ENCODE results near the gene SMIM8.
"Not testable (repeated sequence)": the region's sequence is repeated elsewhere in the genome, so short reads cannot be mapped to it uniquely, and the experiment has no call there.

The SMIM8 gene, protein sequence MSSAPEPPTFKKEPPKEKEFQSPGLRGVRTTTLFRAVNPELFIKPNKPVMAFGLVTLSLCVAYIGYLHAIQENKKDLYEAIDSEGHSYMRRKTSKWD
- 9.1 to 10.8 reads per million in 2 experiments for total RNA-seq

GRCh38 chr6:87322304-87323212 is at the start of gene SMIM8:
Gene SMIM8, plus strand, starts transcription at chr6:87322588. Its CDS starts 14,444 bp downstream, at chr6:87337032.
- peak; percentile 76 for DNase-seq (ENCODE audit: low read depth)

DNA sequence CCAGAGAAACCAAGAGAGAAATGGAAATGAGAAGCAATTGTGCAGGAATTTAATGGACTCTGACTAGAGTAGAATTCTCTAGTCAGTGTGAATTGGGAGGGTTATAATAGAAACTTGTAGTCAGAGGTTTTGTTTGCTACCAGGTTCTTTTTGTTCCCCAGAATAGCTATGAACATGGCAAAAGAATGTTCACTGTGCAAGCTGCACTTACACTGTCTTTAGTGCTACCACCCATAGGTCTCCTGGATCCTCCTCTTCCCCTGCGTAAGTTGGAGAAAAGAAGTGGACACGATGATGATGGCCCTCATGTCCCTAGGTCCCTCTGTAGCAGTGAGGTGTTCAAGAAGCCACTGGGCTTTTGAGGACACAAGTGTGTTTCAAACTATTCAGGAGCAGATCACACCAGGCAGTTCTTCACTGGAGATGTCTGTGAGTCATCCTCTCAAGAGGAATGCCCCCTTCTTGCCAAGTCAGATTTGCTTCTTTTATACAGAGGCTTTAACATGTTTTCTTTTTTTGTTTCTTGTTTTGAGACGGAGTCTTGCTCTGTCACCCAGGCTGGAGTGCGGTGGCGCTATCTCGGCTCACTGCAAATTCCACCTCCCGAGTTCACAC is 47.6 kb upstream of the SMIM8 start:
- DNase-seq (ENCODE audit: low read depth): no peak

DNA sequence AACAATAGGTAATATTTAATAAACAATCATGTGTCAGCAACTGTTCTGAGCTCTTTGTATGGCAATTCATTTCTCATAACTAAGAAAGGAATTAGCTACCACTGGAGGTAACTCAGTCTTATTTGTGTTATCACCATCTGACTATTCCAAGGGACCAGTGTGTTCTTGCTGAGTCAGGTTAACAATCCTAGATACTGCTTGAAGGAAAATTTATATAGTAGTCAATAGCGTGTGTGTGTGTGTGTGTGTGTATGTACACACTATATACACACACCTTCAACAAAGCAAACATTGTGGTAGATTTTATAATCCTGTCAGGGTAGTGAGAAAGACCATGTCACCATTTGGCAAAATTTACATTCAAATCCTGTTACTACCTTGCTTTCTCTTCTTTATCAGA is 45.8 kb upstream of the SMIM8 start:
- DNase-seq (ENCODE audit: low read depth): no peak

GRCh38 chr6:87277123-87277522 is 45.3 kb upstream of the SMIM8 start:
- no peak for DNase-seq (ENCODE audit: low read depth)

DNA sequence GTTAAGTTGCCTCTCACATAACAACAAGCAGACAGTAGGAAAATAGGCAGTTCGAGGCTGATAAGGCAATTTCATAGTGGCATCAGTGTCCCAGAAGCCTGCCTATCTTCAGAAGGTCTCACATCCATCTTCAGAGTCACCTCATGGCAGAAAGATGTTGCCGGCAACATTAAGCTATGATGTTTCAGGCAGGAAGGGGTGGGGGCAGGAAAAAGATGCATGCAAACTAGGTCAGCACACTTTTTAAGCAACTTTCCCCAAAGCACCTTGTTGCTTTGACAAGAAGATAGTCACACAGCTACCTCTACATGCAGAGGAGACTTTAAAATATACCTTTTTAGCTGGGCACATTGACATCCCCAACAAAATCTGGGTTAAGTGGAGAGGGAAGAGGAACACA is 43.2 kb upstream of the SMIM8 start:
- no peak for DNase-seq (ENCODE audit: low read depth)

DNA sequence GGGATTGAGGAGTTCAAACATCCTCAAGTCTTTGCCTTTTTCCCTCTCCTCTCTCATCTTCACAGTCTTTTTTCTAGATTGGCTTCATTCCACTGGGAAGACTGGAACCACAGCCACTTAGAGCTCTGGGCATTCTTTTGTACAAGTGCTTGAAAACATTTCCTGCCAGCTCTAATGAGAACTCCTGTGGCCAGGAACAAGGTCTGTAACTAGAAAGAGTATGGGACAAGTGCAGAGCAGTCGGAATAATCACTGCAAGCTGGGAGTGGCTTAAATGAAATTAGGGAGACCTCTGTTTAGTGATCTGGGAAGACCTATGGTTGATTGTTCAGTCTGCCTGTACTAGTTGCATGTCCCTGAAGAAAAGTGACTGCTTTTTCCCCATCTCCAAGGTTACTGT is 41.0 kb upstream of the SMIM8 start:
- no peak for DNase-seq (ENCODE audit: low read depth)

DNA sequence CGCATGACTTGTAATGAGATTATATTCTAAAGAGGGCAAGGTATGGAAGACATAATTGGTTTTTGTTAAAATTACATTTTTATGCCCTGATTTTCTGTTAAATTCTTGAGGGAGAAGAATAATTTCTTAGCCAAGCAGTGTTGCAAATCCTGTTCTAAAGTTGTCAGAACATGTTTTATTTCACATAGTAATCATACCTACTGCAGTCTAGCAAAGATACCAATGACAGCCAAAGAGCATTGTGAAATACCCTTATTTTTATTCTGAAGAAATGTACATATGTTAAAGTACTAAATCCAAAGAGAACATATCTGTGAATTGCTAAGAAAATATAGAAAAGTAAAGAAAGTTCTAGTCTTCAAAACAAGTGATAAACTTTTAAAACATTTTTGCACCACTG is 39.6 kb upstream of the SMIM8 start:
- DNase-seq (ENCODE audit: low read depth): no peak

DNA sequence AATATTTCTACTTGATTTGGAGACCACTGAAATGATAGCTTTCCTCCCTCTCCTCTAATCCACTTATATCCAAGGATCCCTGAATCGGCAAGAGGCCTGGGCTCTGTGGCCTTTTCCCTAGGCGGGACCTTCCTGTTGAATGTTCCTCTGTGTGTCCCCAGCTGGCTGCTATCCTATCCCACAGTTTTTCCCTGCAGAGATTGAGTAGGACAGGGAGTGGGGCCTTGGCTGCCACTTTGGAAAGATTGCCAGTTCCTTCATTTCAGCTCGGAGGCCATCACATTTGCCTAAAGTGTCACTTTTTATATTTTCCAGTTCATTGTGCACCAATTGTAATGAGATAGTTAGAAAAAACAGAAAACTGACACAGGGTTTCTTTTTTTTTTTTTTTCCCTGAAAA is 38.9 kb upstream of the SMIM8 start:
- DNase-seq (ENCODE audit: low read depth): no peak

- no peak for DNase-seq (ENCODE audit: low read depth)
These were observed 35.1 kb upstream of the SMIM8 start for GRCh38 chr6:87287251-87287650.

GRCh38 chr6:87289571-87289970 is 32.8 kb upstream of the SMIM8 start:
- DNase-seq (ENCODE audit: low read depth): no peak

DNA sequence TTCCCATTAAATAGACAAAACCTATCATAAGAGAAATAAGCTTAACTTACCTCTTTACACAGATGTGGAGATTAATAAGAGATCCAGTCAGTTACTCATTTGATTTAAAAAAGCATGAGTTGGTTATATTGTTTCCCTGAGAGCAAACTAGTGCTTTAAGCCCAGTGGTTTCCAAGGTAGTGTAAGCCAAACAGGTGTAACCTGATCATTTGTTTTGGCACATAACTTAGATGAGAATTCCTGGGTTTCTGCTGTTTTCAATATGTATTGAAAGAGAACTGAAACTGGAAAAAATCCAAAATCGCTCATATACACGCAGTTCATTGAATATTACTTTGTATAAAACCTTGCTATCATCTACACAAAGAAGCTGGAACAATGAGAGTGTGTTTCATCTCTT is 30.5 kb upstream of the SMIM8 start:
- no peak for DNase-seq (ENCODE audit: low read depth)

DNA sequence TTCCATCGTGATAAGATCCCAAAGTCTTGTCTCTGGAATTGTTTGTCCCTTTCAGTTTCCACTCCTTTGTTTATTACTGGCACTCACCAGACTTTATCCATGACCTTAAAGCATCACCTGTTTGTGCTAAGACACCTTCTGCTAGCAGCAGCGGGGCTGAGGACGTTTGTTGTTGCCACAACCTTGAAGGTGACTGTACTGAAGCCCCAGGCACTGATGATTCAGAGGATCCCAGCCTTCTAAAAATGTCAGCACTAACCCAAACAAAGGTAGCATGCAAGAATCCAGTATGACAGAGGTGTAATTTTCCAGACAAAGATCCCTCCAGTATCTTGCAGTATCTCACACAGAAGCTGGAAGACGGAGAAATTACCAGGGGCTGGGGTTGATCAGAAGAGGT is 28.9 kb upstream of the SMIM8 start:
- DNase-seq (ENCODE audit: low read depth): no peak

GRCh38 chr6:87297119-87297518 is 25.3 kb upstream of the SMIM8 start:
- no peak for DNase-seq (ENCODE audit: low read depth)

DNA sequence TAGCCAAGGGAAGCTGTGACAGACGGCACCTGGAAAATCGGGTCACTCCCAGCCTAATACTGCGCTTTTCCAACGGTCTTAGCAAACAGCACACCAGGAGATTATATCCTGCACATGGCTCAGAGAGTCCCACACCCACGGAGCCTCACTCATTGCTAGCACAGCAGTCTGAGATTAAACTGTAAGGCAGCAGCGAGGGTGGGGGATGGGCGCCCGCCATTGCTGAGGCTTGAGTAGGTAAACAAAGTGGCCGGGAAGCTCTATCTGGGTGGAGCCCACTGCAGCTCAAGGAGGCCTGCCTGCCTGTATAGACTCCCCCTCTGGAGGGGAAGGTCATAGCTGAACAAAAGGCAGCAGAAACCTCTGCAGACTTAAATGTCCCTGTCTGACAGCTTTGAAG is 21.1 kb upstream of the SMIM8 start:
- DNase-seq (ENCODE audit: low read depth): not testable (repeated sequence)

GRCh38 chr6:87308970-87309369 is 13.4 kb upstream of the SMIM8 start:
- DNase-seq (ENCODE audit: low read depth): no peak

- no peak for DNase-seq (ENCODE audit: low read depth)
These were observed 9.5 kb upstream of the SMIM8 start for GRCh38 chr6:87312860-87313259.

- DNase-seq (ENCODE audit: low read depth): no peak
These were observed 7.3 kb upstream of the SMIM8 start for GRCh38 chr6:87315071-87315470.

GRCh38 chr6:87319271-87319987 is 3.0 kb upstream of the SMIM8 start:
- no peak for DNase-seq (ENCODE audit: low read depth)

GRCh38 chr6:87323880-87324279 is 1.5 kb downstream of the SMIM8 start:
- not testable (repeated sequence) for DNase-seq (ENCODE audit: low read depth)

- no peak for DNase-seq (ENCODE audit: low read depth)
These were observed 8.6 kb downstream of the SMIM8 start for GRCh38 chr6:87330961-87331360.

GRCh38 chr6:87333033-87333432 is 10.6 kb downstream of the SMIM8 start:
- no peak for DNase-seq (ENCODE audit: low read depth)

DNA sequence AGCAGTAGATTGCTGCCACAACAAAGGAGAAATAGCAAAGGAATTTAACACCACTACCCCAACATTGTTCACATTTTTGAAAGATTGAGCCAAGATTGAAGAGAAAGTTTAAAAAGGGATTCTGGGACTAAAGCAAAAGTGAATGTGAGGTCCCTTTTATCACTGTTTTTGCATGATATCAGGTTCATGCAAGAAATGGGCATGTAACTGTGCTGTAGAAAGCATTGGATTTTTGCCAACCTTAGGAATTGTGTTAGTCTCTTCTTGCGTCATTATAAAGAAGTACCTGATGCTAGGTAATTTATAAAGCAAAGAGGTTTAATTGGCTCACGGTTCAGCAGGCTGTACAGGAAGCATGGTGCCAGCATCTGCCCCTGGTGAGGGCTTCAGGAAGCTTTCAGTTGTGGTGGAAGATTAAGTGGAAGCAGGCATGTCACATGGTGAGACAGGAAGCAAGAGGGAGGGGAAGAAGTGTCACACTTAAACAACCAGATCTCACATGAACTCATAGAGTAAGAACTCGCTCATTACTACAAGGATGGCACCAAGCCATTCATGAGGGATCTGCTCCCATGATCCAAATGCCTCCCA is 11.3 kb downstream of the SMIM8 start:
- DNase-seq (ENCODE audit: low read depth): no peak
